IMR-90 (cell line): Measurements from ENCODE around the gene GJD2. TPM values are rescaled to one million over a fixed set of nuclear protein-coding genes. Genes with fewer than 3 reads are reported as not detected.

ENCODE experiments used
- ATAC-seq: fragments of 200-7000 bp; cut with Tn5 transposase; 2 replicates; pipeline ENCODE4 v1.9.1; 2020; ENCODE audit warnings: low read depth, mild to moderate bottlenecking, moderate library complexity
- BruUV-seq: library from RNA; stranded (reverse); fragments of 400-500 nt; replicated peaks from 2 replicates; lab custom pipeline; 2021; lab: Mats Ljungman, UMichigan
- CTCF ChIA-PET: fragments of 300-600 bp; formaldehyde crosslinking; extraction: SDS; loops from one replicate; lab custom pipeline; 2021; ENCODE audit warnings: antibody characterized with exemption; lab: Yijun Ruan, JAX
- POLR2A ChIA-PET: fragments of 300-600 bp; sonication (Branson Sonifier 250); formaldehyde crosslinking; loops from one replicate; lab custom pipeline; 2022; ENCODE audit warnings: antibody characterized with exemption; ENCODE audit not compliant: unreplicated experiment; lab: Charles Lee
- DNase-seq: peaks from one replicate; pipeline ENCODE4 v3.0.0; 2013
- H2AFZ ChIP-seq: replicated peaks from 2 replicates; pipeline ENCODE3; 2013; ENCODE audit warnings: low read length, mild to moderate bottlenecking; ENCODE audit not compliant: poor library complexity
- H2AK5ac ChIP-seq: 2 replicates; pipeline ENCODE4 v1.6.1; 2013; ENCODE audit warnings: low read depth, low read length, inconsistent platforms
- H2AK9ac ChIP-seq: replicated peaks from 2 replicates; pipeline ENCODE3; 2013; ENCODE audit warnings: mild to moderate bottlenecking, low read depth, low read length, moderate library complexity; ENCODE audit not compliant: poor library complexity
- H2BK120ac ChIP-seq: 2 replicates; pipeline ENCODE4 v1.6.1; 2013; ENCODE audit warnings: low read depth, low read length, inconsistent platforms
- H2BK15ac ChIP-seq: 3 replicates; pipeline ENCODE4 v1.6.1; 2013; ENCODE audit warnings: low read depth, low read length, inconsistent platforms
- H2BK20ac ChIP-seq: 2 replicates; pipeline ENCODE4 v1.6.1; 2013; ENCODE audit warnings: low read depth, mild to moderate bottlenecking, inconsistent platforms, low read length, moderate library complexity
- H2BK5ac ChIP-seq: 2 replicates; pipeline ENCODE4 v1.6.1; 2013; ENCODE audit warnings: mild to moderate bottlenecking, low read depth, low read length, inconsistent platforms; ENCODE audit not compliant: poor library complexity, severe bottlenecking
- H3K14ac ChIP-seq: replicated peaks from 2 replicates; pipeline ENCODE4 v1.6.1; 2013; ENCODE audit warnings: low read depth, low read length, inconsistent platforms
- H3K18ac ChIP-seq: 2 replicates; pipeline ENCODE4 v1.6.1; 2013; ENCODE audit warnings: low read depth, low read length, control low read depth
- H3K23ac ChIP-seq: 2 replicates; pipeline ENCODE4 v1.6.1; 2013; ENCODE audit warnings: low read depth, low read length, inconsistent platforms
- H3K27ac ChIP-seq: 2 replicates; pipeline ENCODE4 v1.5.1; 2013; ENCODE audit warnings: mild to moderate bottlenecking, control low read depth, low read length; ENCODE audit not compliant: insufficient read depth
- H3K27me3 ChIP-seq: 2 replicates; pipeline ENCODE4 v1.6.1; 2013; ENCODE audit warnings: low read length; ENCODE audit not compliant: control insufficient read depth, insufficient read depth
- H3K36me3 ChIP-seq: 2 replicates; pipeline ENCODE4 v1.6.1; 2013; ENCODE audit warnings: low read length, mixed read lengths; ENCODE audit not compliant: control insufficient read depth, insufficient read depth
- H3K4ac ChIP-seq: 2 replicates; pipeline ENCODE4 v1.6.1; 2013; ENCODE audit warnings: low read depth, low read length, inconsistent platforms
- H3K4me1 ChIP-seq: 2 replicates; pipeline ENCODE4 v1.6.1; 2013; ENCODE audit warnings: low read length, mixed read lengths; ENCODE audit not compliant: control insufficient read depth, insufficient read depth
- H3K4me2 ChIP-seq: 2 replicates; pipeline ENCODE4 v1.6.1; 2013; ENCODE audit warnings: low read depth, mild to moderate bottlenecking, control low read depth, low read length, moderate library complexity
- H3K4me3 ChIP-seq: 2 replicates; pipeline ENCODE4 v1.5.1; 2013; ENCODE audit warnings: low read depth, mild to moderate bottlenecking, control low read depth, low read length, moderate library complexity; ENCODE audit not compliant: insufficient read depth
- H3K56ac ChIP-seq: 2 replicates; pipeline ENCODE4 v1.6.1; 2013; ENCODE audit warnings: low read length, inconsistent platforms; ENCODE audit not compliant: insufficient read depth; ENCODE audit errors: extremely low read depth
- H3K79me1 ChIP-seq, 2 experiments: 2 replicates each; pipeline ENCODE4 v1.6.1; 2013; ENCODE audit warnings: low read length in 2 of 2, inconsistent platforms in 1 of 2, low read depth in 1 of 2
- H3K9ac ChIP-seq: 2 replicates; pipeline ENCODE4 v1.6.1; 2013; ENCODE audit warnings: low read depth, low read length, control low read depth
- H3K9me1 ChIP-seq: 2 replicates; pipeline ENCODE4 v1.6.1; 2013; ENCODE audit warnings: low read length, inconsistent platforms; ENCODE audit not compliant: insufficient read depth
- H3K9me3 ChIP-seq: 2 replicates; pipeline ENCODE4 v1.6.1; 2013; ENCODE audit warnings: low read length; ENCODE audit not compliant: control insufficient read depth, insufficient read depth
- H4K20me1 ChIP-seq: 2 replicates; pipeline ENCODE4 v1.6.1; 2013; ENCODE audit warnings: low read length, inconsistent platforms; ENCODE audit not compliant: insufficient read depth
- H4K5ac ChIP-seq: 2 replicates; pipeline ENCODE4 v1.6.1; 2013; ENCODE audit warnings: mild to moderate bottlenecking, low read depth, low read length, control low read depth
- H4K8ac ChIP-seq, 2 experiments: 2 replicates each; pipeline ENCODE4 v1.6.1; 2013; ENCODE audit warnings: low read depth in 2 of 2, low read length in 2 of 2, control low read depth in 1 of 2, inconsistent platforms in 1 of 2
- H4K91ac ChIP-seq: 2 replicates; pipeline ENCODE4 v1.6.1; 2013; ENCODE audit warnings: low read depth, low read length, inconsistent platforms; ENCODE audit not compliant: insufficient read depth
- BHLHE40 ChIP-seq: fragments of 150-350 bp; IDR thresholded peaks from 2 replicates; pipeline ENCODE4 v1.6.1; 2016; ENCODE audit warnings: mild to moderate bottlenecking, low read depth, low read length
- CEBPB ChIP-seq: IDR thresholded peaks from 2 replicates; pipeline ENCODE4 v1.6.1; 2012; ENCODE audit warnings: low read depth, low read length, improper control_type of control experiment
- CHD1 ChIP-seq: IDR thresholded peaks from 2 replicates; pipeline ENCODE4 v1.6.1; 2012; ENCODE audit warnings: low read depth, low read length, improper control_type of control experiment
- CTCF ChIP-seq: conservative IDR thresholded peaks from 2 replicates; pipeline ENCODE4 v1.5.1; 2012; ENCODE audit warnings: mild to moderate bottlenecking, low read depth, low read length, improper control_type of control experiment
- ELK1 ChIP-seq: fragments of 150-350 bp; IDR thresholded peaks from 2 replicates; pipeline ENCODE4 v1.6.1; 2016; ENCODE audit warnings: low read depth, mild to moderate bottlenecking, low read length, moderate library complexity, borderline replicate concordance
- FOS ChIP-seq: fragments of 150-350 bp; IDR thresholded peaks from 2 replicates; pipeline ENCODE4 v1.6.1; 2016; ENCODE audit warnings: low read depth, low read length
- MAFK ChIP-seq: IDR thresholded peaks from 2 replicates; pipeline ENCODE4 v1.6.1; 2012; ENCODE audit warnings: low read depth, low read length, improper control_type of control experiment
- MAZ ChIP-seq: IDR thresholded peaks from 2 replicates; pipeline ENCODE4 v1.6.1; 2012; ENCODE audit warnings: low read depth, mild to moderate bottlenecking, low read length, improper control_type of control experiment, moderate library complexity, borderline replicate concordance
- MXI1 ChIP-seq: IDR thresholded peaks from 2 replicates; pipeline ENCODE4 v1.6.1; 2012; ENCODE audit warnings: low read depth, mild to moderate bottlenecking, low read length, moderate library complexity, borderline replicate concordance
- NFE2L2 ChIP-seq: fragments of 150-350 bp; IDR thresholded peaks from 2 replicates; pipeline ENCODE4 v1.6.1; 2016; ENCODE audit warnings: low read depth, mild to moderate bottlenecking, low read length
- POLR2A ChIP-seq: IDR thresholded peaks from 2 replicates; pipeline ENCODE4 v1.6.1; 2012; ENCODE audit warnings: mild to moderate bottlenecking, low read depth, low read length
- RAD21 ChIP-seq: IDR thresholded peaks from 2 replicates; pipeline ENCODE4 v1.6.1; 2012; ENCODE audit warnings: low read length, improper control_type of control experiment
- RCOR1 ChIP-seq: IDR thresholded peaks from 2 replicates; pipeline ENCODE4 v1.6.1; 2012; ENCODE audit warnings: mild to moderate bottlenecking, low read length, improper control_type of control experiment; ENCODE audit not compliant: insufficient replicate concordance
- RFX5 ChIP-seq: IDR thresholded peaks from 2 replicates; pipeline ENCODE4 v1.8.0; 2012; ENCODE audit warnings: low read depth, mild to moderate bottlenecking, low read length, moderate library complexity
- SMC3 ChIP-seq: fragments of 150-350 bp; IDR thresholded peaks from 2 replicates; pipeline ENCODE4 v1.6.1; 2016; ENCODE audit warnings: low read depth, mild to moderate bottlenecking, antibody characterized with exemption, low read length, moderate library complexity
- USF2 ChIP-seq: fragments of 150-350 bp; IDR thresholded peaks from 2 replicates; pipeline ENCODE4 v1.6.1; 2017; ENCODE audit warnings: mild to moderate bottlenecking, antibody characterized with exemption, low read length, low read depth
- WGBS, 2 experiments: methylation state at CpG; one replicate each; pipeline versions ENCODE4 v1.1.5 to v1.1.7; 2013; ENCODE audit warnings: missing lambda C conversion rate in 2 of 2; ENCODE audit not compliant: insufficient read length in 1 of 2; ENCODE audit errors: extremely low coverage in 2 of 2; 5-methylcytosine and 5-hydroxymethylcytosine counted together
- dilution Hi-C: fragments of 300-500 bp; cut with HindIII; formaldehyde crosslinking; loops from one replicate; pipeline ENCODE4 v1.14.3; 2018; ENCODE audit warnings: low sequenced_read_pairs; ENCODE audit not compliant: unreplicated experiment
- in situ Hi-C: fragments of 300-500 bp; cut with MboI; formaldehyde crosslinking; loops from 3 replicates; pipeline ENCODE4 v1.14.3; 2019; ENCODE audit warnings: low sequenced_read_pairs, inconsistent platforms, mixed read lengths
- intact Hi-C: fragments of 100-400 bp; cut with micrococcal nuclease; formaldehyde crosslinking; loops from 2 replicates; pipeline ENCODE4 v1.10.0; 2022
- polyA plus RNA-seq, 3 experiments: library from polyadenylated mRNA; depleted of rRNA; stranded (reverse); fragments of >200 nt; gene quantifications; 2 replicates each; pipeline ENCODE4 v1.2.3, GENCODE V29; 2012; ENCODE audit warnings: low replicate concordance in 1 of 3
- total RNA-seq: library from RNA; depleted of rRNA; stranded (reverse); fragments of >200 nt; gene quantifications from 2 replicates; pipeline ENCODE4 v1.2.3, GENCODE V29; 2012

Gene GJD2
- total and polyA plus RNA-seq, 2 of the 4 experiments (the other 2 are of a cell fraction) = not detected

GRCh38 chr15:34732430-34732829 lies 22.4 kb downstream of the GJD2 start:
- no peak overlapping the region for H2AK5ac ChIP-seq
- H3K36me3 ChIP-seq = no peaks in the 10 kb centered on the region
- intact Hi-C loops (no loop called here), in situ Hi-C loops (no loop called here), dilution Hi-C loops (no loop called here)
- no peaks in the 10 kb centered on the region for H3K79me1 ChIP-seq
- no peak overlapping the region for H3K4ac ChIP-seq
- DNase-seq (no peak), ATAC-seq (no peak)
- no peak overlapping the region for H3K23ac ChIP-seq
- H3K9ac ChIP-seq = no peak overlapping the region
- WGBS, 2 experiments = 83% methylated on average over 3 of the region's 6 CpGs; no CpG with 5 or more reads in 1 of the 2 experiments
- no peak overlapping the region for H4K5ac ChIP-seq
- no peak overlapping the region for H3K4me3 ChIP-seq
- H2BK20ac ChIP-seq = no peak overlapping the region
- no peak overlapping the region for H3K56ac ChIP-seq
- H3K9me3 ChIP-seq = no peaks in the 10 kb centered on the region; the same call in 1 of the 2 replicates
- CTCF ChIA-PET = no interaction called here
- H4K91ac ChIP-seq = no peak overlapping the region
- no peak overlapping the region for H4K8ac ChIP-seq
- H4K20me1 ChIP-seq = no peaks in the 10 kb centered on the region
- H3K4me2 ChIP-seq = no peak overlapping the region
- TF ChIP-seq BHLHE40 (no peak), RFX5 (no peak), ELK1 (no peak), NFE2L2 (no peak), USF2 (no peak), SMC3 (no peak), POLR2A (no peak), CTCF (no peak), RCOR1 (no peak), FOS (no peak), CEBPB (no peak), MAFK (no peak), RAD21 (no peak), CHD1 (no peak), MAZ (no peak), MXI1 (no peak)
- H3K27ac ChIP-seq = no peak overlapping the region
- H3K9me1 ChIP-seq = no peaks in the 10 kb centered on the region
- H3K18ac ChIP-seq = no peak overlapping the region
- no peak overlapping the region for H2BK15ac ChIP-seq
- BruUV-seq = no TSS peak
- H2AK9ac ChIP-seq = no peak overlapping the region
- peak overlapping the region; percentile 3 for H2AFZ ChIP-seq
- POLR2A ChIA-PET = no interaction called here
- H3K4me1 ChIP-seq = no peaks in the 10 kb centered on the region
- H3K27me3 ChIP-seq = peaks cover 11% of the 10 kb centered on the region
- no peak overlapping the region for H2BK120ac ChIP-seq
- H2BK5ac ChIP-seq = no peak overlapping the region
- H3K14ac ChIP-seq = no peak overlapping the region
